DOHH2 (cell line): ENCODE data around the gene SBF1.

Source experiments
- CTCF ChIP-seq: fragments of 200-600 bp; sonication (generic); IDR thresholded peaks from one replicate; pipeline ENCODE4 v1.5.1; 2014; ENCODE audit warnings: antibody characterized with exemption, mild to moderate bottlenecking, low read depth, low read length; ENCODE audit not compliant: poor library complexity, severe bottlenecking
- EZH2phosphoT487 ChIP-seq: fragments of 200-600 bp; sonication (generic); IDR thresholded peaks from 2 replicates; pipeline ENCODE4 v1.6.1; 2017; ENCODE audit warnings: borderline replicate concordance, mild to moderate bottlenecking, antibody characterized with exemption, low read length, moderate library complexity, mixed read lengths

GRCh38 chr22:50432131-50432876, 42.5 kb downstream of the SBF1 start:
- TF ChIP-seq CTCF (no peak), EZH2phosphoT487 (no peak)
